Measurements from ENCODE around the gene OLFML1. TPM values are rescaled to one million over a fixed set of nuclear protein-coding genes. Genes with fewer than 3 reads are reported as not detected.

Gene OLFML1
- total and polyA plus RNA-seq, 2 of the 8 experiments (the other 6 are each of a cell fraction or from before 2014, with no cell fraction given), result 0.24 TPM; not detected in 1

DNA sequence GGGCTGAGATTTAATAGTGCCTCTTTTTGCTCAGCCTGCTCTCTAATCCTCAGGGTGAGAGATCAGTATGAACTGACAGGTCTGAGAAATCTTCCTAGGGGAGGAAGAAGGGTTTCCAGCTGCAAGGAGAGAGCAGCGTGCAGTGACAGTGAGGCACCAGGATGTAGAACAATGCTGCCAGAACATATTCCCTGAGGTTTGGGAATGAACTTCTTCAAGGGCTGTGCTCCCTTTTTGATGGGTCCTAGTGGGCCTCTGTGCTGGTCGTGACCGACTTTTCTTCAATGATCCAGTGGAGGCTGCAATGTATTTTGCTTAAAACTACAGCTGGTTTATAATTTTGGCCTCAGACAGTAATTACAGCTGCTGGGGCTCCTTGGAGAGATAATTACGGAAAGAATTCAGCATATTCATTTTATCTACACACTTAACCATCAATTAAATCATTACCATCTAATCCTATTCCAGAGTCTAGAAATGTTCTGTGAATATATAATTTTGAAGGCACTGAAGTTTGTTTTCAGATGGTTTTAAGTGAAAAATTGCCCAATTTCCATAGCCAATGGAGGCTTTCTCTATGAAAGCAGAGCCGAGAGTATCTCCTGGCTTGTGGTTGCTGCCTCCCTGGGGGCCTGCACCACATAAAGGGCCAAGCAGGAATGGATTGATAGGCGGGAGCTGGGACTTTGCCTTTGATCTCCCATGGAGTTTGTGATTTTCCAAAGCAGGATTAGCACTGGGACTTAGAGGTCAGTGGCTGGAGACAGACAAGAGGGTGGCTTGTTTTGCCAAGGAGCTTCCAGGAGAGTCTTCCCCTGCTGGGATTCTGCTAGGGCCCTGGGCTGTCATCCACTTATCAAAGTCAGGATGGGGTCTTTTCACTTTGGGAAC is 41.0 kb upstream of the OLFML1 start:
- Histone ChIP-seq H2BK15ac (ENCODE audit: low read length) (no peak overlapping the region), H2BK20ac (ENCODE audit: low read length) (no peak overlapping the region), H2BK12ac (ENCODE audit: low read depth, low read length) (no peak overlapping the region), H3K14ac (ENCODE audit: insufficient read length) (no peak overlapping the region), H3K79me1 (ENCODE audit: low read depth, low read length) (no peaks in the 10 kb centered on the region; the same call in 1 of the 2 replicates), H3K27me3 (replicated peaks in 1 of 4; ENCODE audit: control insufficient read depth in 3 of 4, extremely low read depth in 1 of 4, insufficient read depth in 3 of 4, low read length in 3 of 4) (peaks cover 0 to 1% (median 0%) of the 10 kb centered on the region in 4 experiments; a peak in 3 of 7 replicates), H3K18ac (ENCODE audit: extremely low read depth, low read length) (no peak overlapping the region), H3K27ac (ENCODE audit: low read depth, low read length) (no peak overlapping the region), H4K5ac (ENCODE audit: insufficient read length, low read depth, low read length) (no peak overlapping the region), H2AFZ (ENCODE audit: low read length) (no peak overlapping the region), H2BK120ac (replicated peaks; ENCODE audit: low read depth, low read length) (no peak overlapping the region), H2AK5ac (ENCODE audit: low read depth, low read length) (no peak overlapping the region), H3K4ac (replicated peaks; ENCODE audit: insufficient read length, low read depth, low read length) (no peak overlapping the region), H3K4me1 (replicated peaks in 1 of 4; ENCODE audit: control insufficient read depth in 3 of 4, insufficient read depth in 4 of 4, low read length in 3 of 4) (no peaks in the 10 kb centered on the region; a peak in 1 of 7 replicates), H3K9me3 (ENCODE audit: insufficient read depth in 2 of 2, low read depth in 1 of 2, low read length in 1 of 2) (no peaks in the 10 kb centered on the region), H3K36me3 (ENCODE audit: control insufficient read depth in 2 of 4, insufficient read depth in 4 of 4, low read length in 3 of 4) (no peaks in the 10 kb centered on the region), H3K79me2 (ENCODE audit: control insufficient read depth in 1 of 2, insufficient read depth in 2 of 2, low read length in 2 of 2) (no peaks in the 10 kb centered on the region), H3K4me2 (ENCODE audit: insufficient read depth in 1 of 2, low read depth in 2 of 2, low read length in 2 of 2) (no peak overlapping the region), H4K20me1 (replicated peaks in 1 of 2; ENCODE audit: control insufficient read depth in 1 of 2, insufficient read depth in 2 of 2, low read length in 2 of 2) (no peaks in the 10 kb centered on the region), H2BK5ac (ENCODE audit: low read depth, low read length) (no peak overlapping the region), H4K8ac (ENCODE audit: extremely low read depth, insufficient read depth, low read length) (no peak overlapping the region), H3K4me3 (ENCODE audit: extremely low read depth in 1 of 4, insufficient read depth in 2 of 4, low read depth in 3 of 4, low read length in 4 of 4) (no peak overlapping the region), H4K91ac (replicated peaks; ENCODE audit: insufficient read length, low read length) (no peak overlapping the region), H3K23me2 (ENCODE audit: low read depth, low read length) (no peaks in the 10 kb centered on the region), H3K23ac (ENCODE audit: insufficient read length) (no peak overlapping the region), H3K9ac (replicated peaks in 1 of 4; ENCODE audit: extremely low read depth in 1 of 4, low read depth in 3 of 4, low read length in 3 of 4) (no peak overlapping the region), H3K56ac (replicated peaks; ENCODE audit: insufficient read length, low read depth, low read length) (no peak overlapping the region)
- FAIRE-seq (no peak), DNase-seq (ENCODE audit: low read depth in 1 of 2, low spot score in 2 of 2) (no peak)
- POLR2A ChIA-PET (ENCODE audit: partially characterized antibody), result no interaction called here
- 83% methylated on average over 6 of the region's 6 CpGs; no CpG with 5 or more reads in 1 of the 2 experiments for WGBS, 2 experiments (ENCODE audit: extremely low coverage in 1 of 2, insufficient coverage in 1 of 2, insufficient read length in 1 of 2, insufficient replicate concordance in 2 of 2, low coverage in 1 of 2, low lambda C conversion rate in 2 of 2, missing lambda C conversion rate in 1 of 2)
- TF ChIP-seq SIN3A (conservative IDR thresholded peaks at IDR 0.05 in 1 of 2, IDR thresholded peaks at IDR 0.05 in 1 of 2; ENCODE audit: low read depth in 1 of 2, low read length in 2 of 2), result no peak
- TF ChIP-seq HDAC6 (IDR thresholded peaks at IDR 0.05; ENCODE audit: low read depth, low read length), result no peak
- no peak for TF ChIP-seq TEAD4 (IDR thresholded peaks at IDR 0.05; ENCODE audit: low read depth, low read length)
- CTCF ChIA-PET (ENCODE audit: partially characterized antibody), result interaction anchor here (0.5 to 9.1 kb wide), 19 partner anchors 9 to 351 kb away, joined by 3 to 171 read pairs (median 4); no protein-coding TSS in a partner anchor
